Effector memory CD4-positive, alpha-beta T cell (primary cell): Measurements from ENCODE around the gene CFAP46.

Source experiments
- DNase-seq, 3 donors: peaks; one replicate each; pipeline ENCODE4 v3.0.0-alpha.2; 2020
- H3K27ac ChIP-seq: 2 replicates; pipeline ENCODE4 v1.7.0; 2013; ENCODE audit warnings: mild to moderate bottlenecking, low read length, moderate library complexity; ENCODE audit not compliant: insufficient read depth, poor library complexity, severe bottlenecking
- H3K27me3 ChIP-seq: replicated peaks from 2 replicates; pipeline ENCODE4 v1.7.0; 2013; ENCODE audit warnings: mild to moderate bottlenecking, low read length; ENCODE audit not compliant: insufficient read depth, control insufficient read depth, poor library complexity, severe bottlenecking
- H3K36me3 ChIP-seq: 2 replicates; pipeline ENCODE4 v1.7.0; 2013; ENCODE audit warnings: mild to moderate bottlenecking, low read length, moderate library complexity; ENCODE audit not compliant: control insufficient read depth, insufficient read depth
- H3K4me1 ChIP-seq: 2 replicates; pipeline ENCODE4 v1.7.0; 2013; ENCODE audit warnings: low read length, mild to moderate bottlenecking; ENCODE audit not compliant: control insufficient read depth, insufficient read depth, poor library complexity, severe bottlenecking
- H3K4me3 ChIP-seq: 2 replicates; pipeline ENCODE4 v1.7.0; 2013; ENCODE audit warnings: low read length, low read depth, mild to moderate bottlenecking; ENCODE audit not compliant: insufficient read depth, poor library complexity, severe bottlenecking
- H3K9me3 ChIP-seq: 2 replicates; pipeline ENCODE4 v1.7.0; 2013; ENCODE audit warnings: mild to moderate bottlenecking, low read length, moderate library complexity; ENCODE audit not compliant: control insufficient read depth

Gene CFAP46

GRCh38 chr10:132986076-132986475 lies 43.7 kb upstream of the CFAP46 start:
- no peaks in the 10 kb centered on the region for H3K4me1 ChIP-seq
- H3K27me3 ChIP-seq: no peaks in the 10 kb centered on the region
- no peaks in the 10 kb centered on the region for H3K9me3 ChIP-seq
- no peak overlapping the region for H3K27ac ChIP-seq
- DNase-seq: no peak
- H3K4me3 ChIP-seq: no peak overlapping the region
- H3K36me3 ChIP-seq: no peaks in the 10 kb centered on the region

- no peaks in the 10 kb centered on the region for H3K27me3 ChIP-seq
- H3K9me3 ChIP-seq: no peaks in the 10 kb centered on the region
- DNase-seq: no peak
- H3K27ac ChIP-seq: no peak overlapping the region
- H3K36me3 ChIP-seq: no peaks in the 10 kb centered on the region
- H3K4me3 ChIP-seq: no peak overlapping the region
- no peaks in the 10 kb centered on the region for H3K4me1 ChIP-seq
Measured at GRCh38 chr10:132985546-132985900, 43.2 kb upstream of the CFAP46 start.

DNA sequence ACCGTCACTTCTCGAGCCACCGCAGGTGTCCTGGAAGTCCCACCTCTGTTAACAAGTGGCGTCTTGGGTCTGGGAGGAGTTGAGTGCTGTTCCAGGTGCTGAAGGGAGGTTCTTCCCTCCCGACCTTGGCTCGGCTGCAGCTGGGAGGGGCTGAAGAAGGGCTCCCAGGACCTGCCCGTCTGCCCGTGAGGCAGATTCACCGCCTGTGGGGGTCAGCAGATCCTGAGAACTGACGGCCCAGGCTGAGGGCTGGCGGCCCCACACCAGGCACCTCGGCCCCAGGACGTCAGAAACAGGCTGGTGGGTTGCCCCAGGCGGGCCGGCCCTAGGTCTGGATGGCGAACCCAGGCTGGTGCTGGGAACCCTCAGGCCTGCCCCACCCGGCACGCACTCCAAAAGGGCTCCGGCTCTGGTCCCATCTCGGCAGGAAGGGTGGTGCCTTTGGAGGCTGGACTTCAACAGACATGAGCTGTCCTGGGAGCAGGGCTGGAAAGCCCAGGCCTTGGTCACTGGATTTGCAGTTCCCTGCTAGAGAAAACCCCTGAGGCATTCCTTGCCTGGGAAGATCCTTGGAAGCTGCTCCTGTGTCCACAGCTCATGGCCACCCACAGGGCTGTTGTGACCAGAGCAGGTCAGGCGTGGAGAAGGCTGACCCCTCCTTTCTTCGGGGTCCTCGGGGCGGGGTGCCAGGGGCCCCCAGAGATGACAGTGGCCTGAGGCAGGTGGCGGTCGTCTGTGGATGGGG lies 42.6 kb upstream of the CFAP46 start:
- DNase-seq: no peak
- no peaks in the 10 kb centered on the region for H3K36me3 ChIP-seq

DNA sequence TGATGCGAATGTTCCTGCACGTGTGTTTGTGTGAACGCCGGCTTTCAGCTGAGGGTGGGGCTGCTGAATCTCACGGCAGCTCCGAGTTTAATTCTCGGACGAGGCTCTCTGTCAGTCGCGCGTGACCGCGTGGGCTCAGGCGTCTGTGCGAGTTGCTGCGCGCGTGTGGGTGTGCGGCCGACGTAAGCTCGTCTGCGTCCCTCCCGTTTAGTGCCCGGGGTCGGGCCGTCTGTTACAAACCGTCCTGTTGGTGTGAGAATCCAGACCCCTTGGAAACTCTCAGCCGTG lies 41.6 kb upstream of the CFAP46 start:
- DNase-seq: no peak
- no peaks in the 10 kb centered on the region for H3K27me3 ChIP-seq
- no peak overlapping the region for H3K4me3 ChIP-seq
- no peaks in the 10 kb centered on the region for H3K36me3 ChIP-seq
- no peaks in the 10 kb centered on the region for H3K9me3 ChIP-seq
- no peak overlapping the region for H3K27ac ChIP-seq
- H3K4me1 ChIP-seq: no peaks in the 10 kb centered on the region

More for the DNA sequence above, 42.6 kb upstream of the CFAP46 start:
- no peaks in the 10 kb centered on the region for H3K27me3 ChIP-seq
- H3K9me3 ChIP-seq: no peaks in the 10 kb centered on the region
- H3K4me1 ChIP-seq: no peaks in the 10 kb centered on the region
- no peak overlapping the region for H3K27ac ChIP-seq
- H3K4me3 ChIP-seq: no peak overlapping the region

DNA sequence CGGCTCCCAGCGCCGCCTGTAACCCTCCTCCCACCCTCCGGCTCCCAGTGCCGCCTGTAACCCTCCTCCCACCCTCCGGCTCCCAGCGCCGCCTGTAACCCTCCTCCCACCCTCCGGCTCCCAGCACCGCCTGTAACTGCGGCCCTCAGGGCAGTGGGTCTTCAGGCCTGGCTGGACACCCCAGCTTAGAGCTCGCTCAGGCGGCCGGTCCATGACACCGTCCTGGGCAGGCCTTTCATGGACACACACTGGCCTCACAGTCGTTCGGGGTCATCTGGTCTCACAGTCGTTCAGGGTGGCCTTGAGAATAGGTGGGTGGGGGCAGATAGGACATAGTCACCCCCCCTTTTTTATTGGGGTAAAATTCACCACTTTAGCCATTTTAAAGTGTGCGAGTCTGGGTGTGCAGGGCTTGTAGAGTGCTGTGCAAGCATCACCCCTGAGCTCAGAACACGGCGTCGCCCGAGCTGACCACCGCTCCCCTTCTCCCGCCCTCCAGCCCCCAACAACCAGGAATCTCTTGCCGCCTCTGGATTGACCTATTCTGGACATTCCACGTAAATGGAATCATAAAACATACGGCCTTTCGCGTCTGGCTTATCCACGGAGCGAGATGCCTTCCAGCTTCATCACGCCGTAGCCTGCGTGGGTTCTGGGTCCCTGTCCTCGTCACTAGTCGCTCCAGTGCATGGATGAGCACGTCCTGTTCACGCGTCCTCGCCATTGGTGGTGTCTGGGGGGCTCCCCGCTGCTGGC lies 41.1 kb upstream of the CFAP46 start:
- Histone ChIP-seq H3K4me3 (no peak overlapping the region), H3K27ac (no peak overlapping the region), H3K9me3 (no peaks in the 10 kb centered on the region), H3K27me3 (no peaks in the 10 kb centered on the region), H3K4me1 (no peaks in the 10 kb centered on the region), H3K36me3 (no peaks in the 10 kb centered on the region)
- no peak for DNase-seq

GRCh38 chr10:132982301-132982989 lies 40.1 kb upstream of the CFAP46 start:
- H3K9me3 ChIP-seq: no peaks in the 10 kb centered on the region
- no peak overlapping the region for H3K27ac ChIP-seq
- no peaks in the 10 kb centered on the region for H3K4me1 ChIP-seq
- no peaks in the 10 kb centered on the region for H3K27me3 ChIP-seq
- DNase-seq: no peak
- H3K4me3 ChIP-seq: no peak overlapping the region
- no peaks in the 10 kb centered on the region for H3K36me3 ChIP-seq

GRCh38 chr10:132981746-132982145 lies 39.4 kb upstream of the CFAP46 start:
- DNase-seq: no peak
- no peaks in the 10 kb centered on the region for H3K9me3 ChIP-seq
- H3K27me3 ChIP-seq: no peaks in the 10 kb centered on the region
- H3K4me1 ChIP-seq: no peaks in the 10 kb centered on the region
- no peak overlapping the region for H3K27ac ChIP-seq
- no peaks in the 10 kb centered on the region for H3K36me3 ChIP-seq
- no peak overlapping the region for H3K4me3 ChIP-seq

DNA sequence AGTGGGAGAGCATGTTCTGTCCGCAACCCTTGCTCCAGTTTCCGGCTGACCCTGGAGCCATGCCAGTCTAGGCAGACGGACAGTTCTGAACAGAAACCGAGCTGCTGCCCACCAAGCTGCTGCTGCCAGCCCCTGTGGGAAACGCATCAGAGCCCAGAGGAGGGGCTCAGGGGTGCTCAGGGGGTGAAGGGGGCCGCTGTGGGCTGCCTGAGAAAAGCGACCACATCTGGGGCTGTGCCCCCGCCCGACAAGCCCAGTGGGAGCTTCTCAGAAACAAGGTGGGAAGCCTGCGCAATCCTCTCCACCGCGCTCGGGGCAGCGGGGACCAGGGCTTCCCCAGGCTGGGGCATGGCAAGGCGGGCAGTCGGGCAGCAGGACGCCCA lies 38.8 kb upstream of the CFAP46 start:
- DNase-seq: no peak
- no peaks in the 10 kb centered on the region for H3K4me1 ChIP-seq
- no peak overlapping the region for H3K4me3 ChIP-seq
- no peaks in the 10 kb centered on the region for H3K9me3 ChIP-seq
- no peaks in the 10 kb centered on the region for H3K27me3 ChIP-seq
- no peaks in the 10 kb centered on the region for H3K36me3 ChIP-seq
- H3K27ac ChIP-seq: no peak overlapping the region

DNA sequence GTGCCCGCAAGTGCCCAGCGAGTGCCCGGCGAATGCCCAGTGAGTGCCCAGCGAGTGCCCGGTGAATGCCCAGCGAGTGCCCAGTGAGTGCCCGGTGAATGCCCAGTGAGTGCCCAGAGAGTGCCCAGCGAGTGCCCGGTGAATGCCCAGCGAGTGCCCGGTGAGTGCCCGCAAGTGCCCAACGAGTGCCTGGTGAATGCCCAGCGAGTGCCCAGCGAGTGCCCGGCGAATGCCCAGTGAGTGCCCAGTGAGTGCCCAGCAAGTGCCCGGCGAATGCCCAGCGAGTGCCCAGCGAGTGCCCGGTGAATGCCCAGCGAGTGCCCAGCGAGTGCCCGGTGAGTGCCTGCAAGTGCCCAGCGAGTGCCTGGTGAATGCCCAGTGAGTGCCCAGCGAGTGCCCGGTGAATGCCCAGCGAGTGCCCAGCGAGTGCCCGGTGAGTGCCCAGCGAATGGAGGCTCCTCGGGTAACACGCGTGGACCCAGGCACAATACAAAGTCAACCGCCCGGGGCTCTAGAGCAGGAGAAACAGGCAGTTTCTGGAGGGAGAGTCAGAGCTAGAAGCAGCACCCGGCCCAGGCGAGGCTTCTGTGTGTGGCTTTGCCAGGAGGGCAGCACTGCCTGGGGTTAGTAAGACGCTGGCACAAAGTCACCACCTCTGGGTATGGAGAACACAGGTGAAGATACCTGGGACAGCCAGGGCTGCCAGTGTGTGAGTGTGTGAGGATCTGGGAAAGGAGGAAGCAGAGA lies 38.2 kb upstream of the CFAP46 start:
- H3K27ac ChIP-seq: no peak overlapping the region
- H3K27me3 ChIP-seq: no peaks in the 10 kb centered on the region
- H3K4me1 ChIP-seq: no peaks in the 10 kb centered on the region
- H3K9me3 ChIP-seq: no peaks in the 10 kb centered on the region
- no peak for DNase-seq
- H3K4me3 ChIP-seq: no peak overlapping the region
- H3K36me3 ChIP-seq: no peaks in the 10 kb centered on the region
